Keratinocyte (primary cell): ENCODE measurements around the gene IL17D. TPM values are rescaled to one million over a fixed set of nuclear protein-coding genes. Genes with fewer than 3 reads are reported as not detected.

Experiments
- DNase-seq: peaks from one replicate; pipeline ENCODE4 v3.0.0-alpha.2; 2011; ENCODE audit warnings: low read depth, missing footprints, low spot score
- FAIRE-seq: peaks from 2 replicates; lab custom pipeline; 2011; peaks lifted over from hg19 to GRCh38; lab: Jason Lieb, UNC
- H2AFZ ChIP-seq: 2 replicates; pipeline ENCODE4 v1.6.0; 2012; ENCODE audit warnings: low read length, control low read depth, inconsistent platforms; ENCODE audit not compliant: control insufficient read depth
- H3K27ac ChIP-seq: 2 replicates; pipeline ENCODE4 v1.5.1; 2011; ENCODE audit warnings: low read length; ENCODE audit not compliant: control insufficient read depth, insufficient read depth
- H3K27me3 ChIP-seq: 3 replicates; pipeline ENCODE4 v1.6.0; 2011; ENCODE audit warnings: low read length; ENCODE audit not compliant: control insufficient read depth, insufficient read depth; ENCODE audit errors: extremely low read depth
- H3K36me3 ChIP-seq, 2 experiments: 2 replicates in 1 of 2; 3 replicates in 1 of 2; pipeline ENCODE4 v1.5.1; 2011; ENCODE audit warnings: low read length in 2 of 2, mild to moderate bottlenecking in 1 of 2; ENCODE audit not compliant: control insufficient read depth in 2 of 2, insufficient read depth in 2 of 2; ENCODE audit errors: extremely low read depth in 1 of 2
- H3K4me1 ChIP-seq: 3 replicates; pipeline ENCODE4 v1.5.1; 2011; ENCODE audit warnings: low read length; ENCODE audit not compliant: control insufficient read depth, insufficient read depth; ENCODE audit errors: extremely low read depth
- H3K4me2 ChIP-seq: 3 replicates; pipeline ENCODE4 v1.6.0; 2011; ENCODE audit warnings: low read depth, low read length; ENCODE audit not compliant: control insufficient read depth, insufficient read depth; ENCODE audit errors: extremely low read depth
- H3K4me3 ChIP-seq, 3 experiments: fragments of 200-600 bp in 1 of 3; sonication (generic) in 1 of 3; 2 replicates in 2 of 3; 3 replicates in 1 of 3; pipeline ENCODE4 v1.5.1; 2011 to 2016; ENCODE audit warnings: low read length in 3 of 3, mild to moderate bottlenecking in 3 of 3, control low read depth in 2 of 3, inconsistent platforms in 1 of 3, low read depth in 1 of 3, mixed read lengths in 1 of 3, mixed run types in 1 of 3, moderate library complexity in 1 of 3; ENCODE audit not compliant: control insufficient read depth in 2 of 3, insufficient read depth in 2 of 3; ENCODE audit errors: extremely low read depth in 1 of 3
- H3K79me2 ChIP-seq: 2 replicates; pipeline ENCODE4 v1.6.0; 2012; ENCODE audit warnings: low read length; ENCODE audit not compliant: control insufficient read depth, insufficient read depth
- H3K9ac ChIP-seq: 3 replicates; pipeline ENCODE4 v1.6.0; 2011; ENCODE audit warnings: low read length; ENCODE audit not compliant: control insufficient read depth, insufficient read depth; ENCODE audit errors: extremely low read depth
- H3K9me1 ChIP-seq: 3 replicates; pipeline ENCODE4 v1.6.0; 2011; ENCODE audit warnings: low read length; ENCODE audit not compliant: control insufficient read depth, insufficient read depth; ENCODE audit errors: extremely low read depth
- H3K9me3 ChIP-seq: 2 replicates; pipeline ENCODE4 v1.5.1; 2012; ENCODE audit warnings: low read depth, low read length; ENCODE audit not compliant: control insufficient read depth
- H4K20me1 ChIP-seq: 3 replicates; pipeline ENCODE4 v1.6.0; 2011; ENCODE audit warnings: low read length; ENCODE audit not compliant: control insufficient read depth, insufficient read depth; ENCODE audit errors: extremely low read depth
- CTCF ChIP-seq, 3 experiments: IDR thresholded peaks in 1 of 3; conservative IDR thresholded peaks in 1 of 3; optimal IDR thresholded peaks in 1 of 3; 2 replicates in 2 of 3; 3 replicates in 1 of 3; pipeline versions ENCODE3 to v1.5.1; 2011; ENCODE audit warnings: low read length in 3 of 3, mild to moderate bottlenecking in 3 of 3, moderate library complexity in 2 of 3, control low read depth in 1 of 3, inconsistent platforms in 1 of 3; ENCODE audit not compliant: insufficient read depth in 2 of 3; ENCODE audit errors: extremely low read depth in 1 of 3
- EZH2 ChIP-seq: IDR thresholded peaks from one replicate; pipeline ENCODE4 v1.6.1; 2012; ENCODE audit warnings: inconsistent platforms, mild to moderate bottlenecking, low read length, moderate library complexity
- dilution Hi-C: fragments of 300-500 bp; cut with MboI; formaldehyde crosslinking; loops from one replicate; pipeline ENCODE4 v1.7.0; 2020; ENCODE audit warnings: low sequenced_read_pairs; ENCODE audit not compliant: extremely low pct_ligation_motif_present
- polyA plus RNA-seq, 5 experiments: library from polyadenylated mRNA; depleted of rRNA in 3 of 5; stranded (reverse) in 3 of 5; stranded (forward) in 1 of 5; unstranded in 1 of 5; fragments of >200 nt; gene quantifications; 1 replicate in 1 of 5; 2 replicates in 3 of 5; 3 replicates in 1 of 5; pipeline versions ENCODE4 v1.2.1 to v1.2.3, GENCODE V29; 2011 to 2012; ENCODE audit warnings: missing spikeins in 2 of 5, low read depth in 1 of 5, low replicate concordance in 1 of 5

IL17D gene
- polyA plus RNA-seq, 1 donor (not counting 4 experiments of a cell fraction or from before 2014, with no cell fraction given) = 0.09 TPM

- dilution Hi-C loops = no loop called here
- H3K4me1 ChIP-seq = no peaks in the 10 kb centered on the region
- TF ChIP-seq EZH2 = no peak
- TF ChIP-seq CTCF (optimal IDR thresholded peaks at IDR 0.05 in 1 of 3, IDR thresholded peaks at IDR 0.05 in 1 of 3, conservative IDR thresholded peaks at IDR 0.05 in 1 of 3; ENCODE audit: extremely low read depth in 1 of 3, insufficient read depth in 2 of 3, low read length in 3 of 3) = no peak
- H3K36me3 ChIP-seq = no peaks in the 10 kb centered on the region
- no peaks in the 10 kb centered on the region for H4K20me1 ChIP-seq
- DNase-seq = no peak
- H3K9me3 ChIP-seq = no peaks in the 10 kb centered on the region
- no peak for FAIRE-seq
- no peaks in the 10 kb centered on the region for H3K79me2 ChIP-seq
- H3K27me3 ChIP-seq = no peaks in the 10 kb centered on the region
- H3K9ac ChIP-seq = no peak overlapping the region
- H3K27ac ChIP-seq = no peak overlapping the region
- H3K4me3 ChIP-seq = no peak overlapping the region
- H2AFZ ChIP-seq = no peak overlapping the region
- H3K4me2 ChIP-seq = no peak overlapping the region
- H3K9me1 ChIP-seq = no peaks in the 10 kb centered on the region
Observed at GRCh38 chr13:20684041-20684440, 19.5 kb upstream of the IL17D start.

- H3K9me3 ChIP-seq = no peaks in the 10 kb centered on the region
- no peak overlapping the region for H3K4me3 ChIP-seq
- H3K36me3 ChIP-seq = no peaks in the 10 kb centered on the region
- H4K20me1 ChIP-seq = no peaks in the 10 kb centered on the region
- no peaks in the 10 kb centered on the region for H3K27me3 ChIP-seq
- no peaks in the 10 kb centered on the region for H3K79me2 ChIP-seq
- FAIRE-seq = no peak
- TF ChIP-seq CTCF (optimal IDR thresholded peaks at IDR 0.05 in 1 of 3, IDR thresholded peaks at IDR 0.05 in 1 of 3, conservative IDR thresholded peaks at IDR 0.05 in 1 of 3; ENCODE audit: extremely low read depth in 1 of 3, insufficient read depth in 2 of 3, low read length in 3 of 3) (no peak), EZH2 (no peak)
- no peak overlapping the region for H3K27ac ChIP-seq
- H3K4me1 ChIP-seq = no peaks in the 10 kb centered on the region
- H3K9me1 ChIP-seq = no peaks in the 10 kb centered on the region
- dilution Hi-C loops = no loop called here
- no peak overlapping the region for H3K9ac ChIP-seq
- no peak overlapping the region for H3K4me2 ChIP-seq
- DNase-seq = no peak
- H2AFZ ChIP-seq = no peak overlapping the region
Observed at GRCh38 chr13:20684546-20684945, 19.0 kb upstream of the IL17D start.
